ENCODE results near the gene ZFR.
A peak's percentile ranks its signal among the peaks of the same experiment; 100 is the strongest.

ZFR gene

GRCh38 chr5:32330126-32330971 lies 114.2 kb downstream of the ZFR start:
- DNase-seq = no peak
- H3K4me3 ChIP-seq (ENCODE audit: low read depth, low read length) = no peak overlapping the region
- no peaks in the 10 kb centered on the region for H3K9me3 ChIP-seq
- TF ChIP-seq, protein P1, sequence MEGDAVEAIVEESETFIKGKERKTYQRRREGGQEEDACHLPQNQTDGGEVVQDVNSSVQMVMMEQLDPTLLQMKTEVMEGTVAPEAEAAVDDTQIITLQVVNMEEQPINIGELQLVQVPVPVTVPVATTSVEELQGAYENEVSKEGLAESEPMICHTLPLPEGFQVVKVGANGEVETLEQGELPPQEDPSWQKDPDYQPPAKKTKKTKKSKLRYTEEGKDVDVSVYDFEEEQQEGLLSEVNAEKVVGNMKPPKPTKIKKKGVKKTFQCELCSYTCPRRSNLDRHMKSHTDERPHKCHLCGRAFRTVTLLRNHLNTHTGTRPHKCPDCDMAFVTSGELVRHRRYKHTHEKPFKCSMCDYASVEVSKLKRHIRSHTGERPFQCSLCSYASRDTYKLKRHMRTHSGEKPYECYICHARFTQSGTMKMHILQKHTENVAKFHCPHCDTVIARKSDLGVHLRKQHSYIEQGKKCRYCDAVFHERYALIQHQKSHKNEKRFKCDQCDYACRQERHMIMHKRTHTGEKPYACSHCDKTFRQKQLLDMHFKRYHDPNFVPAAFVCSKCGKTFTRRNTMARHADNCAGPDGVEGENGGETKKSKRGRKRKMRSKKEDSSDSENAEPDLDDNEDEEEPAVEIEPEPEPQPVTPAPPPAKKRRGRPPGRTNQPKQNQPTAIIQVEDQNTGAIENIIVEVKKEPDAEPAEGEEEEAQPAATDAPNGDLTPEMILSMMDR (IDR thresholded peaks at IDR 0.05; ENCODE audit: low read depth, low read length) = no peak
- H3K27me3 ChIP-seq = no peaks in the 10 kb centered on the region
- no peaks in the 10 kb centered on the region for H3K4me1 ChIP-seq
- no peaks in the 10 kb centered on the region for H3K36me3 ChIP-seq

GRCh38 chr5:32329395-32329834 lies 115.1 kb downstream of the ZFR start:
- Histone ChIP-seq H3K27me3 (no peaks in the 10 kb centered on the region), H3K9me3 (no peaks in the 10 kb centered on the region), H3K36me3 (no peaks in the 10 kb centered on the region), H3K4me1 (no peaks in the 10 kb centered on the region), H3K4me3 (ENCODE audit: low read depth, low read length) (no peak overlapping the region)
- DNase-seq = peak; percentile 59
- TF ChIP-seq, protein P1 (IDR thresholded peaks at IDR 0.05; ENCODE audit: low read depth, low read length) = peak; percentile 88

DNA sequence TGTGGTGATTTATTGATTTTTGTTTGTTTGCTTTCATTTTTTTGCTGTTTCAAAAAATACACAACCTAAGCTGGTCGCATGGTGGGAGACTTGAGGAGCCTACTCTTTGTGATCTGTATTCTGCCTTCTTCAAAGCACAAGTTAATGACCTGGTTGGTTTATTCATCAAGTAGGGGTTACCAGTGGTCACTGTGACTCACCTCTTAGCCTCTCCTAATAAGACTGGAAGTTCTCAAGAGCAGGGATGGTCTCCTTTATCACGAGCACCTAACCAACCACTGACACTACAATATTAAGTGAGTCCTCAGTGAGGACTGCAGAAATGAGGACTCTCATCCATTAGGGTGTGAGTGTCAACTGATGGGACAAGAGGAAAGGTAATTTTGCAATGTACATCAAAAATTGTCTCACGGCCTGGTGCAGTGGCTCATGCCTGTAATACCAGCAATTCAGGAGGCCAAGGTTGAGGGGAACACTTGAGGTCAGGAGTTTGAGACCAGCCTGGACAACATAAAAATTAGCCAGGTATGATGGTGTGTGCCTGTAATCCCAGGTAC lies 118.2 kb downstream of the ZFR start:
- Histone ChIP-seq H3K9me3 (no peaks in the 10 kb centered on the region), H3K27me3 (no peaks in the 10 kb centered on the region), H3K4me1 (no peaks in the 10 kb centered on the region), H3K36me3 (no peaks in the 10 kb centered on the region), H3K4me3 (ENCODE audit: low read depth, low read length) (no peak overlapping the region)
- DNase-seq = no peak
- TF ChIP-seq, protein P1 (IDR thresholded peaks at IDR 0.05; ENCODE audit: low read depth, low read length) = no peak

DNA sequence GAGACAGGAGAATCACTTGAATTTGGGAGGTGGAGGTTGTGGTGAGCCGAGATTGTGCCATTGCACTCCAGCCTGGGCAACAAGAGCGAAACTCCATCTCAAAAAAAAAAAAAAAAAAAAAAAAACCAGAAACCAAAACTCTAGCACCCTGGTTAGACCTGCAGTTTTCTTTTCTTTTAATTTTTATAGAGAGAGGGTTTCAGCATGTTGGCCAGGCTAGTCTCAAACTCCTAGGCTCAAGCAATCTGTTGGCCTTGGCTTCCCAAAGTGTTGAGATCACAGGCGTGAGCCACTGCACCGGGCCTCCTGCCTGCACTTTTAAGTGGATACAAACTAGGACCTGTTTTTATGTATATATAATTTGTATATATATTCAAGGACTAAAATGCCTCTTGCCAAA lies 118.9 kb downstream of the ZFR start:
- Histone ChIP-seq H3K4me1 (no peaks in the 10 kb centered on the region), H3K27me3 (no peaks in the 10 kb centered on the region), H3K4me3 (ENCODE audit: low read depth, low read length) (no peak overlapping the region), H3K9me3 (no peaks in the 10 kb centered on the region), H3K36me3 (no peaks in the 10 kb centered on the region)
- TF ChIP-seq, protein P1 (IDR thresholded peaks at IDR 0.05; ENCODE audit: low read depth, low read length) = no peak
- no peak for DNase-seq

- no peak for DNase-seq
- Histone ChIP-seq H3K9me3 (no peaks in the 10 kb centered on the region), H3K4me3 (ENCODE audit: low read depth, low read length) (no peak overlapping the region), H3K36me3 (no peaks in the 10 kb centered on the region), H3K27me3 (no peaks in the 10 kb centered on the region), H3K4me1 (no peaks in the 10 kb centered on the region)
- TF ChIP-seq, protein P1 (IDR thresholded peaks at IDR 0.05; ENCODE audit: low read depth, low read length) = no peak
These were observed 119.5 kb downstream of the ZFR start for GRCh38 chr5:32325062-32325461.

DNA sequence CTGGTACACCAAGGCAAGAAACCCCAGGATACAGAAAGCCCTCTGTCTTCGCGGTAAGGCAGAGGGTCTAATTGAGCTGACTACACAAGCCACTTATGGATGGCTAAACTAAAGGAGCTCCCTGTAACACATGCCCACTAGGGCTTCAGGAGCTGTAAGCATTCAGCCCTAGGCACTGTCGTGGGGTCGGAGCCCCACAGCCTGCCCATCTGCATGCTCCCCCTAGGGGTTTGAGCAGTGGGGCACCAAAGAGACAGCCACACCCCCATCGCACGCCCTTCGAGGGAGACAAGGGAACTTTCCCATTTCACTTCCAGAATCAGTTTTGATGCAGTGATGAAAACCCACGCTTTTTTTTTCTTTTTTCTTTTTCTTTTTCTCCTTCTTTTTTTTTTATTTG lies 120.8 kb downstream of the ZFR start:
- H3K27me3 ChIP-seq = no peaks in the 10 kb centered on the region
- no peaks in the 10 kb centered on the region for H3K9me3 ChIP-seq
- no peak overlapping the region for H3K4me3 ChIP-seq (ENCODE audit: low read depth, low read length)
- no peaks in the 10 kb centered on the region for H3K4me1 ChIP-seq
- H3K36me3 ChIP-seq = no peaks in the 10 kb centered on the region
- TF ChIP-seq, protein P1 (IDR thresholded peaks at IDR 0.05; ENCODE audit: low read depth, low read length) = no peak
- no peak for DNase-seq

Data from BE2C (cell line).